HEK293 (cell line): Measurements from ENCODE around the gene ADGRD1.

ENCODE experiments used
- CTCF ChIA-PET: fragments of 350-600 bp; formaldehyde crosslinking; extraction: SDS; loops from one replicate; lab custom pipeline; 2021; ENCODE audit warnings: antibody characterized with exemption; lab: Yijun Ruan, JAX
- POLR2A ChIA-PET: fragments of 300-600 bp; formaldehyde crosslinking; extraction: SDS; loops from one replicate; lab custom pipeline; 2020; ENCODE audit warnings: antibody characterized with exemption, inconsistent platforms; lab: Yijun Ruan, JAX
- H3K27ac ChIP-seq: fragments of 200-500 bp; sonication (Bioruptor generic); 2 replicates; pipeline ENCODE4 v1.5.1; 2014; ENCODE audit warnings: low read depth, low read length, control low read depth, inconsistent platforms; ENCODE audit errors: extremely low read depth
- H3K36me3 ChIP-seq, 2 experiments: fragments of 200-500 bp in 1 of 2; sonication (Bioruptor generic) in 1 of 2; 1 replicate in 1 of 2; 2 replicates in 1 of 2; pipeline ENCODE4 v1.5.1; 2014 to 2017; ENCODE audit warnings: inconsistent platforms in 2 of 2, low read length in 2 of 2; ENCODE audit not compliant: control insufficient read depth in 2 of 2, insufficient read depth in 1 of 2
- H3K4me1 ChIP-seq: fragments of 200-500 bp; sonication (Bioruptor generic); 2 replicates; pipeline ENCODE4 v1.5.1; 2014; ENCODE audit warnings: mild to moderate bottlenecking, low read length, inconsistent platforms; ENCODE audit not compliant: control insufficient read depth, insufficient read depth
- H3K4me3 ChIP-seq: 2 replicates; pipeline ENCODE4 v1.5.1; 2011; ENCODE audit warnings: low read depth, mild to moderate bottlenecking, control low read depth, low read length, moderate library complexity
- H3K9me3 ChIP-seq: fragments of 200-500 bp; sonication (Bioruptor generic); 2 replicates; pipeline ENCODE4 v1.5.1; 2014; ENCODE audit warnings: low read depth, low read length, inconsistent platforms; ENCODE audit not compliant: control insufficient read depth, insufficient read depth
- KLF9 ChIP-seq: fragments of 450-650 bp; formaldehyde crosslinking; IDR thresholded peaks from 2 replicates; pipeline ENCODE4 v1.5.1; 2016; ENCODE audit warnings: missing biosample characterization, missing genetic modification characterization, low read depth
- MEIS1 ChIP-seq: sonication (generic); formaldehyde crosslinking; IDR thresholded peaks from 2 replicates; pipeline ENCODE4 v1.8.1; 2022; ENCODE audit warnings: missing genetic modification reagents, mild to moderate bottlenecking, borderline replicate concordance
- OVOL3 ChIP-seq: fragments of 450-650 bp; formaldehyde crosslinking; IDR thresholded peaks from 2 replicates; pipeline ENCODE4 v1.5.1; 2016; ENCODE audit warnings: missing biosample characterization, missing genetic modification characterization
- SCRT1 ChIP-seq: fragments of 450-650 bp; formaldehyde crosslinking; IDR thresholded peaks from 2 replicates; pipeline ENCODE4 v1.5.1; 2016; ENCODE audit warnings: missing biosample characterization, missing genetic modification characterization, borderline replicate concordance
- TRIM28 ChIP-seq: IDR thresholded peaks from 2 replicates; pipeline ENCODE4 v1.6.1; 2011; ENCODE audit warnings: low read length, control low read depth, borderline replicate concordance
- YY2 ChIP-seq: fragments of 450-650 bp; formaldehyde crosslinking; IDR thresholded peaks from 2 replicates; pipeline ENCODE4 v1.5.1; 2016; ENCODE audit warnings: missing biosample characterization, missing genetic modification characterization
- ZBTB8A ChIP-seq: fragments of 450-650 bp; formaldehyde crosslinking; IDR thresholded peaks from 2 replicates; pipeline ENCODE4 v1.5.1; 2016; ENCODE audit warnings: missing biosample characterization, missing genetic modification characterization
- ZFP41 ChIP-seq: fragments of 450-650 bp; formaldehyde crosslinking; IDR thresholded peaks from 2 replicates; pipeline ENCODE4 v1.5.1; 2016; ENCODE audit warnings: missing biosample characterization, missing genetic modification characterization, borderline replicate concordance
- ZNF121 ChIP-seq: fragments of 450-650 bp; formaldehyde crosslinking; IDR thresholded peaks from 2 replicates; pipeline ENCODE4 v1.5.1; 2016; ENCODE audit warnings: missing biosample characterization, missing genetic modification characterization
- ZNF138 ChIP-seq: fragments of 450-650 bp; formaldehyde crosslinking; IDR thresholded peaks from 2 replicates; pipeline ENCODE4 v1.5.1; 2016; ENCODE audit warnings: missing biosample characterization, missing genetic modification characterization, borderline replicate concordance
- ZNF19 ChIP-seq: fragments of 450-650 bp; formaldehyde crosslinking; IDR thresholded peaks from 2 replicates; pipeline ENCODE4; 2016; ENCODE audit warnings: missing biosample characterization, missing genetic modification characterization, low read depth
- ZNF274 ChIP-seq, 2 experiments: fragments of 200-500 bp in 1 of 2; fragments of 450-650 bp in 1 of 2; sonication (Bioruptor generic) in 1 of 2; formaldehyde crosslinking in 1 of 2; IDR thresholded peaks; 2 replicates each; pipeline versions ENCODE4 v1.5.1 to v1.6.1; 2014 to 2016; ENCODE audit warnings: borderline replicate concordance in 1 of 2, inconsistent platforms in 1 of 2, low read length in 1 of 2, missing biosample characterization in 1 of 2, missing genetic modification characterization in 1 of 2
- ZNF302 ChIP-seq: fragments of 450-650 bp; formaldehyde crosslinking; IDR thresholded peaks from 2 replicates; pipeline ENCODE4 v1.5.1; 2016; ENCODE audit warnings: missing biosample characterization, missing genetic modification characterization, low read depth
- ZNF416 ChIP-seq: fragments of 450-650 bp; formaldehyde crosslinking; IDR thresholded peaks from 2 replicates; pipeline ENCODE4 v1.5.1; 2016; ENCODE audit warnings: missing biosample characterization, missing genetic modification characterization
- ZNF433 ChIP-seq: fragments of 450-650 bp; formaldehyde crosslinking; IDR thresholded peaks from 2 replicates; pipeline ENCODE4 v1.5.1; 2016; ENCODE audit warnings: missing biosample characterization, missing genetic modification characterization, low read depth
- ZNF529 ChIP-seq: fragments of 450-650 bp; formaldehyde crosslinking; IDR thresholded peaks from 2 replicates; pipeline ENCODE4 v1.5.1; 2017; ENCODE audit warnings: missing genetic modification characterization, missing biosample characterization; ENCODE audit not compliant: insufficient replicate concordance
- ZNF530 ChIP-seq: fragments of 450-650 bp; formaldehyde crosslinking; IDR thresholded peaks from 2 replicates; pipeline ENCODE4 v1.5.1; 2016; ENCODE audit warnings: low read depth, missing biosample characterization, missing genetic modification characterization
- ZNF549 ChIP-seq: fragments of 450-650 bp; IDR thresholded peaks from 2 replicates; pipeline ENCODE4 v1.5.1; 2018; ENCODE audit warnings: missing biosample characterization, missing genetic modification characterization, mild to moderate bottlenecking, inconsistent platforms, moderate library complexity
- ZNF560 ChIP-seq: fragments of 450-650 bp; formaldehyde crosslinking; IDR thresholded peaks from 2 replicates; pipeline ENCODE4 v1.5.1; 2017; ENCODE audit warnings: missing biosample characterization, missing genetic modification characterization, borderline replicate concordance
- ZNF660 ChIP-seq: fragments of 450-650 bp; IDR thresholded peaks from 2 replicates; pipeline ENCODE4 v1.5.1; 2018; ENCODE audit warnings: missing biosample characterization, mild to moderate bottlenecking, missing genetic modification characterization
- ZNF701 ChIP-seq: fragments of 450-650 bp; formaldehyde crosslinking; IDR thresholded peaks from 2 replicates; pipeline ENCODE4 v1.5.1; 2016; ENCODE audit warnings: missing biosample characterization, missing genetic modification characterization
- ZNF768 ChIP-seq: fragments of 450-650 bp; formaldehyde crosslinking; IDR thresholded peaks from 2 replicates; pipeline ENCODE4 v1.5.1; 2018; ENCODE audit warnings: missing biosample characterization, mild to moderate bottlenecking, missing genetic modification characterization
- ZNF785 ChIP-seq: fragments of 450-650 bp; formaldehyde crosslinking; IDR thresholded peaks from 2 replicates; pipeline ENCODE4 v1.5.1; 2016; ENCODE audit warnings: missing biosample characterization, missing genetic modification characterization
- ZSCAN16 ChIP-seq: fragments of 450-650 bp; formaldehyde crosslinking; IDR thresholded peaks from 2 replicates; pipeline ENCODE4 v1.5.1; 2016; ENCODE audit warnings: missing biosample characterization, missing genetic modification characterization
- ZSCAN23 ChIP-seq: fragments of 450-650 bp; formaldehyde crosslinking; IDR thresholded peaks from 2 replicates; pipeline ENCODE4 v1.5.1; 2016; ENCODE audit warnings: missing biosample characterization, missing genetic modification characterization
- TF ChIP-seq, protein P1 (sequence below): fragments of 450-650 bp; formaldehyde crosslinking; IDR thresholded peaks from 2 replicates; pipeline ENCODE4 v1.5.1; 2016; ENCODE audit warnings: missing biosample characterization, missing genetic modification characterization
- TF ChIP-seq, protein P2 (sequence below): fragments of 450-650 bp; formaldehyde crosslinking; IDR thresholded peaks from 2 replicates; pipeline ENCODE4 v1.5.1; 2017; ENCODE audit warnings: missing biosample characterization, missing genetic modification characterization
- TF ChIP-seq, protein P3 (sequence below): fragments of 450-650 bp; formaldehyde crosslinking; IDR thresholded peaks from 2 replicates; pipeline ENCODE4 v1.5.1; 2016; ENCODE audit warnings: missing biosample characterization, missing genetic modification characterization, low read depth
- TF ChIP-seq, protein P4 (sequence below): fragments of 450-650 bp; formaldehyde crosslinking; IDR thresholded peaks from 2 replicates; pipeline ENCODE4 v1.5.0; 2017; ENCODE audit warnings: missing biosample characterization, missing genetic modification characterization, borderline replicate concordance
- TF ChIP-seq, protein P5 (sequence below): fragments of 450-650 bp; formaldehyde crosslinking; IDR thresholded peaks from 2 replicates; pipeline ENCODE4 v1.5.1; 2016; ENCODE audit warnings: missing biosample characterization, missing genetic modification characterization

The ADGRD1 gene

DNA sequence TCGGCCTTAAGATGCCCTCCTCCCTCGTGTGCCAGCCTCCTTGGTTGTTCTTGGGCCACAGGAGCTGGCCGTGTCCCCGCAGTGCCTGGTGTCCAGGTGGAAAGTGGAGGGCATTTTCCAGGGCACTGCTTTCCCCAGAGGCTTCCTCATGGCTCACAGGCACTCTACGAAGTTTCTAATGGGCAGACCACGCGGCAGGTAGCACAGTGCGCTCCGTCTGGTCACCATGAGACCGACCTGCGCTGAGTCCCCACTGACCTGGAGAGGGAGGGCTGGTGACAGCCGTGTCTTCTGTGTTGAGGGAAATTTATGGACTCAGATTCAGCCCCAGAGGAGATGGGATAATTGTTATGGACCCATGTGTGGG lies 186.3 kb downstream of the ADGRD1 start:
- no peaks in the 10 kb centered on the region for H3K9me3 ChIP-seq

DNA sequence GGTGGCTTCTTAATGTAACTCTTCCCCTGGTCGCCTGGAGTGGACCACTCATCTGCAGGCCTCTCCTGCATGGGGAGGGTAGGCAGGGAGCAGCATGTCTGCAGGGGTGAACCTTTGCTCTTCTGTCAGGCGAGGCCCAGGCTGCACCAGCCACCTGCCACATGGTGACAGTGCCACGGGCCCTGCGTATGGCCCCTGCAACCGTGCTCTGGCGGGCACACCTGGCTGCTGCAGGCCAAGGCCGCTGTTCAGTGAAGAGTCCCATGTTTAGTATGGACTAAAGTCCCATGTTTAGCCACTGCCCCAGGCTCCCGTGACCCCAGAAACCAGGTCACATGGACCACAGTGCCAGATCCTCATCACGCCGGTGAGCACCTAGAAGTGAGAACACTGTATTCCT lies 187.0 kb downstream of the ADGRD1 start:
- CTCF ChIA-PET = interaction anchor here (0.6 to 1.0 kb wide), 2 partner anchors 9 to 220 kb away, joined by 3 to 6 read pairs; no protein-coding TSS in a partner anchor
- POLR2A ChIA-PET = no interaction called here
- Histone ChIP-seq H3K9me3 (no peaks in the 10 kb centered on the region), H3K4me1 (no peaks in the 10 kb centered on the region), H3K4me3 (no peak overlapping the region), H3K27ac (no peak overlapping the region), H3K36me3 (no peaks in the 10 kb centered on the region)
- TF ChIP-seq ZNF701 (tag by site-specific recombination) (no peak), ZNF138 (tag by site-specific recombination) (no peak), ZNF785 (tag by site-specific recombination) (no peak), ZNF274 (IDR thresholded peaks at IDR 0.05; ENCODE audit: low read length) (no peak), ZNF274 (tag by site-specific recombination; IDR thresholded peaks at IDR 0.05; ENCODE audit: borderline replicate concordance) (no peak), MEIS1 (no peak), KLF9 (no peak), ZNF416 (tag by site-specific recombination) (no peak), ZNF433 (tag by site-specific recombination) (no peak), ZNF19 (tag by site-specific recombination) (no peak), ZNF121 (tag by site-specific recombination) (no peak)
- TF ChIP-seq, protein P1, sequence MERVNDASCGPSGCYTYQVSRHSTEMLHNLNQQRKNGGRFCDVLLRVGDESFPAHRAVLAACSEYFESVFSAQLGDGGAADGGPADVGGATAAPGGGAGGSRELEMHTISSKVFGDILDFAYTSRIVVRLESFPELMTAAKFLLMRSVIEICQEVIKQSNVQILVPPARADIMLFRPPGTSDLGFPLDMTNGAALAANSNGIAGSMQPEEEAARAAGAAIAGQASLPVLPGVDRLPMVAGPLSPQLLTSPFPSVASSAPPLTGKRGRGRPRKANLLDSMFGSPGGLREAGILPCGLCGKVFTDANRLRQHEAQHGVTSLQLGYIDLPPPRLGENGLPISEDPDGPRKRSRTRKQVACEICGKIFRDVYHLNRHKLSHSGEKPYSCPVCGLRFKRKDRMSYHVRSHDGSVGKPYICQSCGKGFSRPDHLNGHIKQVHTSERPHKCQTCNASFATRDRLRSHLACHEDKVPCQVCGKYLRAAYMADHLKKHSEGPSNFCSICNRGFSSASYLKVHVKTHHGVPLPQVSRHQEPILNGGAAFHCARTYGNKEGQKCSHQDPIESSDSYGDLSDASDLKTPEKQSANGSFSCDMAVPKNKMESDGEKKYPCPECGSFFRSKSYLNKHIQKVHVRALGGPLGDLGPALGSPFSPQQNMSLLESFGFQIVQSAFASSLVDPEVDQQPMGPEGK = no peak

More for the DNA sequence above, 186.3 kb downstream of the ADGRD1 start:
- H3K4me1 ChIP-seq = no peaks in the 10 kb centered on the region
- CTCF ChIA-PET = no interaction called here
- POLR2A ChIA-PET = no interaction called here
- no peaks in the 10 kb centered on the region for H3K36me3 ChIP-seq
- no peak overlapping the region for H3K4me3 ChIP-seq
- TF ChIP-seq ZNF121 (tag by site-specific recombination) (no peak), ZNF530 (no peak), ZSCAN16 (tag by site-specific recombination) (no peak), TRIM28 (no peak), OVOL3 (no peak), ZNF302 (tag by site-specific recombination) (no peak), ZNF560 (tag by site-specific recombination) (no peak), YY2 (no peak), ZNF768 (tag by site-specific recombination) (no peak), ZBTB8A (tag by site-specific recombination) (no peak), ZNF660 (tag by site-specific recombination) (no peak), SCRT1 (tag by site-specific recombination) (no peak), ZSCAN23 (no peak), ZNF549 (tag by site-specific recombination) (no peak), ZNF529 (tag by site-specific recombination) (no peak), ZFP41 (tag by site-specific recombination) (no peak)
- TF ChIP-seq, protein P2, sequence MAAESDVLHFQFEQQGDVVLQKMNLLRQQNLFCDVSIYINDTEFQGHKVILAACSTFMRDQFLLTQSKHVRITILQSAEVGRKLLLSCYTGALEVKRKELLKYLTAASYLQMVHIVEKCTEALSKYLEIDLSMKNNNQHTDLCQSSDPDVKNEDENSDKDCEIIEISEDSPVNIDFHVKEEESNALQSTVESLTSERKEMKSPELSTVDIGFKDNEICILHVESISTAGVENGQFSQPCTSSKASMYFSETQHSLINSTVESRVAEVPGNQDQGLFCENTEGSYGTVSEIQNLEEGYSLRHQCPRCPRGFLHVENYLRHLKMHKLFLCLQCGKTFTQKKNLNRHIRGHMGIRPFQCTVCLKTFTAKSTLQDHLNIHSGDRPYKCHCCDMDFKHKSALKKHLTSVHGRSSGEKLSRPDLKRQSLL (tag by site-specific recombination) = no peak
- TF ChIP-seq, protein P3, sequence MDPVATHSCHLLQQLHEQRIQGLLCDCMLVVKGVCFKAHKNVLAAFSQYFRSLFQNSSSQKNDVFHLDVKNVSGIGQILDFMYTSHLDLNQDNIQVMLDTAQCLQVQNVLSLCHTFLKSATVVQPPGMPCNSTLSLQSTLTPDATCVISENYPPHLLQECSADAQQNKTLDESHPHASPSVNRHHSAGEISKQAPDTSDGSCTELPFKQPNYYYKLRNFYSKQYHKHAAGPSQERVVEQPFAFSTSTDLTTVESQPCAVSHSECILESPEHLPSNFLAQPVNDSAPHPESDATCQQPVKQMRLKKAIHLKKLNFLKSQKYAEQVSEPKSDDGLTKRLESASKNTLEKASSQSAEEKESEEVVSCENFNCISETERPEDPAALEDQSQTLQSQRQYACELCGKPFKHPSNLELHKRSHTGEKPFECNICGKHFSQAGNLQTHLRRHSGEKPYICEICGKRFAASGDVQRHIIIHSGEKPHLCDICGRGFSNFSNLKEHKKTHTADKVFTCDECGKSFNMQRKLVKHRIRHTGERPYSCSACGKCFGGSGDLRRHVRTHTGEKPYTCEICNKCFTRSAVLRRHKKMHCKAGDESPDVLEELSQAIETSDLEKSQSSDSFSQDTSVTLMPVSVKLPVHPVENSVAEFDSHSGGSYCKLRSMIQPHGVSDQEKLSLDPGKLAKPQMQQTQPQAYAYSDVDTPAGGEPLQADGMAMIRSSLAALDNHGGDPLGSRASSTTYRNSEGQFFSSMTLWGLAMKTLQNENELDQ (tag by site-specific recombination) = no peak
- TF ChIP-seq, protein P4, sequence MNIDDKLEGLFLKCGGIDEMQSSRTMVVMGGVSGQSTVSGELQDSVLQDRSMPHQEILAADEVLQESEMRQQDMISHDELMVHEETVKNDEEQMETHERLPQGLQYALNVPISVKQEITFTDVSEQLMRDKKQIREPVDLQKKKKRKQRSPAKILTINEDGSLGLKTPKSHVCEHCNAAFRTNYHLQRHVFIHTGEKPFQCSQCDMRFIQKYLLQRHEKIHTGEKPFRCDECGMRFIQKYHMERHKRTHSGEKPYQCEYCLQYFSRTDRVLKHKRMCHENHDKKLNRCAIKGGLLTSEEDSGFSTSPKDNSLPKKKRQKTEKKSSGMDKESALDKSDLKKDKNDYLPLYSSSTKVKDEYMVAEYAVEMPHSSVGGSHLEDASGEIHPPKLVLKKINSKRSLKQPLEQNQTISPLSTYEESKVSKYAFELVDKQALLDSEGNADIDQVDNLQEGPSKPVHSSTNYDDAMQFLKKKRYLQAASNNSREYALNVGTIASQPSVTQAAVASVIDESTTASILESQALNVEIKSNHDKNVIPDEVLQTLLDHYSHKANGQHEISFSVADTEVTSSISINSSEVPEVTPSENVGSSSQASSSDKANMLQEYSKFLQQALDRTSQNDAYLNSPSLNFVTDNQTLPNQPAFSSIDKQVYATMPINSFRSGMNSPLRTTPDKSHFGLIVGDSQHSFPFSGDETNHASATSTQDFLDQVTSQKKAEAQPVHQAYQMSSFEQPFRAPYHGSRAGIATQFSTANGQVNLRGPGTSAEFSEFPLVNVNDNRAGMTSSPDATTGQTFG (tag by site-specific recombination) = no peak
- TF ChIP-seq, protein P5, sequence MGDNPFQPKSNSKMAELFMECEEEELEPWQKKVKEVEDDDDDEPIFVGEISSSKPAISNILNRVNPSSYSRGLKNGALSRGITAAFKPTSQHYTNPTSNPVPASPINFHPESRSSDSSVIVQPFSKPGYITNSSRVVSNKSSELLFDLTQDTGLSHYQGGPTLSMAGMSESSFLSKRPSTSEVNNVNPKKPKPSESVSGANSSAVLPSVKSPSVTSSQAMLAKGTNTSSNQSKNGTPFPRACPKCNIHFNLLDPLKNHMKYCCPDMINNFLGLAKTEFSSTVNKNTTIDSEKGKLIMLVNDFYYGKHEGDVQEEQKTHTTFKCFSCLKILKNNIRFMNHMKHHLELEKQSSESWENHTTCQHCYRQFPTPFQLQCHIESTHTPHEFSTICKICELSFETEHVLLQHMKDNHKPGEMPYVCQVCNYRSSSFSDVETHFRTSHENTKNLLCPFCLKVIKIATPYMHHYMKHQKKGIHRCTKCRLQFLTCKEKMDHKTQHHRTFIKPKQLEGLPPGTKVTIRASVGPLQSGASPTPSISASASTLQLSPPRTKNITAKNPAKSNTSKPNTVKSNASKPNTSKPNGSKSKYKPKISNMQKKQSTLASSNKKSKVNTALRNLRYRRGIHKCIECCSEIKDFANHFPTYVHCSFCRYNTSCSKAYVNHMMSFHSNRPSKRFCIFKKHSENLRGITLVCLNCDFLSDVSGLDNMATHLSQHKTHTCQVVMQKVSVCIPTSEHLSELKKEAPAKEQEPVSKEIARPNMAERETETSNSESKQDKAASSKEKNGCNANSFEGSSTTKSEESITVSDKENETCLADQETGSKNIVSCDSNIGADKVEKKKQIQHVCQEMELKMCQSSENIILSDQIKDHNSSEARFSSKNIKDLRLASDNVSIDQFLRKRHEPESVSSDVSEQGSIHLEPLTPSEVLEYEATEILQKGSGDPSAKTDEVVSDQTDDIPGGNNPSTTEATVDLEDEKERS (tag by site-specific recombination) = no peak
- TF ChIP-seq, all 188 proteins: peak for 0
- H3K27ac ChIP-seq = no peak overlapping the region
